GM12878 (cell line): ENCODE measurements around the gene REEP3. TPM values are rescaled to one million over a fixed set of nuclear protein-coding genes. Genes with fewer than 3 reads are reported as not detected.

Experiments used
- ATAC-seq: fragments of 200-7000 bp; cut with Tn5 transposase; 3 replicates; pipeline ENCODE4 v1.9.1; 2020; ENCODE audit warnings: mild to moderate bottlenecking, moderate library complexity
- BruUV-seq: library from RNA; stranded (reverse); fragments of 400-500 nt; replicated peaks from 2 replicates; lab custom pipeline; 2021; lab: Mats Ljungman, UMichigan
- CTCF ChIA-PET: fragments of 300-600 bp; sonication (Branson Sonifier 250); formaldehyde crosslinking; extraction: SDS; loops from one replicate; lab custom pipeline; 2021; ENCODE audit warnings: inconsistent platforms; lab: Yijun Ruan, JAX
- POLR2A ChIA-PET: fragments of 350-600 bp; formaldehyde crosslinking; extraction: SDS; loops from one replicate; lab custom pipeline; 2021; ENCODE audit warnings: inconsistent platforms; lab: Charles Lee
- RAD21 ChIA-PET: fragments of 300-600 bp; sonication (Branson Sonifier 250); formaldehyde crosslinking; loops from one replicate; lab custom pipeline; 2023; ENCODE audit warnings: antibody characterized with exemption; ENCODE audit not compliant: unreplicated experiment; lab: Charles Lee
- SMC1A ChIA-PET: fragments of 300-600 bp; sonication (Branson Sonifier 250); formaldehyde crosslinking; loops from one replicate; lab custom pipeline; 2023; ENCODE audit not compliant: unreplicated experiment, uncharacterized antibody; lab: Charles Lee
- DNase-seq: peaks from one replicate; pipeline ENCODE4 v3.0.0-alpha.2; 2011; ENCODE audit warnings: low read depth, low spot score
- FAIRE-seq: peaks from 3 replicates; lab custom pipeline; 2011; peaks lifted over from hg19 to GRCh38; lab: Jason Lieb, UNC
- H2AFZ ChIP-seq: 2 replicates; pipeline ENCODE4 v1.6.0; 2011; ENCODE audit warnings: low read depth, low read length, control low read depth; ENCODE audit not compliant: control insufficient read depth
- H3K27ac ChIP-seq: 2 replicates; pipeline ENCODE4 v1.5.1; 2011; ENCODE audit warnings: control low read depth; ENCODE audit not compliant: control insufficient read depth, insufficient read depth
- H3K27me3 ChIP-seq, 2 experiments: replicated peaks in 1 of 2; 2 replicates each; pipeline versions ENCODE4 v1.6.0 to v1.6.1; 2011; ENCODE audit warnings: low read length in 1 of 2; ENCODE audit not compliant: control insufficient read depth in 2 of 2, insufficient read depth in 2 of 2
- H3K36me3 ChIP-seq, 2 experiments: 2 replicates each; pipeline ENCODE4 v1.5.1; 2011; ENCODE audit warnings: low read length in 1 of 2; ENCODE audit not compliant: control insufficient read depth in 2 of 2, insufficient read depth in 2 of 2
- H3K4me1 ChIP-seq: 2 replicates; pipeline ENCODE4 v1.6.1; 2011; ENCODE audit warnings: mild to moderate bottlenecking, low read length, moderate library complexity, mixed read lengths; ENCODE audit not compliant: control insufficient read depth, insufficient read depth
- H3K4me2 ChIP-seq: 2 replicates; pipeline ENCODE4 v1.6.0; 2011; ENCODE audit warnings: control low read depth; ENCODE audit not compliant: control insufficient read depth, insufficient read depth
- H3K4me3 ChIP-seq: fragments of 200-600 bp; sonication (generic); 2 replicates; pipeline ENCODE4 v1.5.1; 2016
- H3K79me2 ChIP-seq: 2 replicates; pipeline ENCODE4 v1.6.0; 2011; ENCODE audit warnings: low read length; ENCODE audit not compliant: control insufficient read depth, insufficient read depth
- H3K9ac ChIP-seq: 2 replicates; pipeline ENCODE4 v1.8.0; 2011; ENCODE audit warnings: low read length, control low read depth, mixed read lengths; ENCODE audit not compliant: control insufficient read depth, insufficient read depth
- H3K9me3 ChIP-seq: replicated peaks from 3 replicates; pipeline ENCODE4 v1.5.1; 2011; ENCODE audit warnings: mild to moderate bottlenecking, low read length; ENCODE audit not compliant: control insufficient read depth, insufficient read depth
- H4K20me1 ChIP-seq: 2 replicates; pipeline ENCODE4 v1.6.0; 2011; ENCODE audit not compliant: control insufficient read depth, insufficient read depth
- BHLHE40 ChIP-seq, 2 experiments: fragments of 450-650 bp in 1 of 2; IDR thresholded peaks; 2 replicates each; pipeline ENCODE4 v1.6.1; 2011 to 2017; ENCODE audit warnings: low read depth in 2 of 2, borderline replicate concordance in 1 of 2, improper control_type of control experiment in 1 of 2, low read length in 1 of 2, mild to moderate bottlenecking in 1 of 2
- GABPA ChIP-seq: IDR thresholded peaks from 2 replicates; pipeline ENCODE4 v1.6.1; 2014; ENCODE audit warnings: antibody characterized with exemption, low read depth, mild to moderate bottlenecking, inconsistent platforms
- IRF5 ChIP-seq: fragments of 450-650 bp; IDR thresholded peaks from 2 replicates; pipeline ENCODE4 v1.6.1; 2017; ENCODE audit warnings: borderline replicate concordance
- NR2C1 ChIP-seq: fragments of 450-650 bp; IDR thresholded peaks from 2 replicates; pipeline ENCODE4 v1.6.1; 2017; ENCODE audit warnings: antibody characterized with exemption, mild to moderate bottlenecking, moderate library complexity
- RUNX3 ChIP-seq: IDR thresholded peaks from 2 replicates; pipeline ENCODE4 v1.6.1; 2012; ENCODE audit warnings: low read length, inconsistent platforms
- SP1 ChIP-seq: IDR thresholded peaks from one replicate; pipeline ENCODE4 v1.6.1; 2011; ENCODE audit warnings: low read depth, low read length
- SPI1 ChIP-seq: IDR thresholded peaks from 2 replicates; pipeline ENCODE4 v1.6.1; 2011; ENCODE audit warnings: low read depth, mild to moderate bottlenecking, low read length, moderate library complexity, borderline replicate concordance; ENCODE audit not compliant: insufficient read depth
- WGBS: methylation state at CpG from one replicate; pipeline ENCODE4 v1.1.6; 2016; ENCODE audit warnings: low lambda C conversion rate; ENCODE audit not compliant: insufficient replicate concordance, insufficient coverage; ENCODE audit errors: missing lambda C conversion rate; 5-methylcytosine and 5-hydroxymethylcytosine counted together
- in situ Hi-C: fragments of 300-500 bp; cut with MboI; formaldehyde crosslinking; loops from 9 replicates; pipeline ENCODE4 v1.14.3; 2018; ENCODE audit warnings: mixed read lengths
- intact Hi-C: fragments of 100-400 bp; cut with micrococcal nuclease; formaldehyde crosslinking; loops from one replicate; pipeline ENCODE4 v1.14.2; 2022; ENCODE audit not compliant: unreplicated experiment
- polyA plus RNA-seq, 11 experiments: library from polyadenylated mRNA; depleted of rRNA in 4 of 11; unstranded in 6 of 11; stranded (reverse) in 5 of 11; fragments of >200 nt; fragmentation: Nextera tagmentation in 4 of 11; fragmentation: Illumina TruSeq in 1 of 11; extraction: Ambion mirVana in 4 of 11; extraction: Trizol in 1 of 11; gene quantifications; 1 replicate in 1 of 11; 2 replicates in 10 of 11; pipeline versions ENCODE4 v1.2.1 to v1.2.3, GENCODE V29; 2011 to 2016; ENCODE audit warnings: inconsistent platforms in 2 of 11, missing spikeins in 2 of 11, low read depth in 1 of 11
- total RNA-seq, 4 experiments: library from RNA; depleted of rRNA in 3 of 4; stranded (reverse); fragments of >200 nt in 3 of 4; fragmentation: Illumina TruSeq in 1 of 4; extraction: Trizol in 1 of 4; gene quantifications; 2 replicates each; pipeline versions ENCODE4 v1.2.1 to v1.2.3, GENCODE V29; 2013 to 2021
- TF ChIP-seq, protein P1 (sequence below): fragments of 150-350 bp; IDR thresholded peaks from 2 replicates; pipeline ENCODE4 v1.6.1; 2014; ENCODE audit warnings: mild to moderate bottlenecking, low read depth, low read length

Gene REEP3
- total and polyA plus RNA-seq, 10 of the 15 experiments (the other 5 are each of a cell fraction or from before 2014, with no cell fraction given) = 4.9 to 25.9 (median 16.2) TPM

- WGBS = 50% methylated on average over 1 of the region's 1 CpG
- no peaks in the 10 kb centered on the region; a peak in 1 of 4 replicates for H3K36me3 ChIP-seq
- H4K20me1 ChIP-seq = no peaks in the 10 kb centered on the region
- H3K4me3 ChIP-seq = no peak overlapping the region
- SMC1A ChIA-PET = interaction anchor here (0.6 to 1.8 kb wide), 5 partner anchors 10 to 235 kb away, joined by 3 to 9 read pairs (median 3); no protein-coding TSS in a partner anchor
- RAD21 ChIA-PET = no interaction called here
- POLR2A ChIA-PET = interaction anchor here (0.9 kb wide), 1 partner anchor 18 kb away, joined by 3 read pairs; no protein-coding TSS in a partner anchor
- H2AFZ ChIP-seq = no peak overlapping the region
- H3K9ac ChIP-seq = no peak overlapping the region
- TF ChIP-seq, protein P1, sequence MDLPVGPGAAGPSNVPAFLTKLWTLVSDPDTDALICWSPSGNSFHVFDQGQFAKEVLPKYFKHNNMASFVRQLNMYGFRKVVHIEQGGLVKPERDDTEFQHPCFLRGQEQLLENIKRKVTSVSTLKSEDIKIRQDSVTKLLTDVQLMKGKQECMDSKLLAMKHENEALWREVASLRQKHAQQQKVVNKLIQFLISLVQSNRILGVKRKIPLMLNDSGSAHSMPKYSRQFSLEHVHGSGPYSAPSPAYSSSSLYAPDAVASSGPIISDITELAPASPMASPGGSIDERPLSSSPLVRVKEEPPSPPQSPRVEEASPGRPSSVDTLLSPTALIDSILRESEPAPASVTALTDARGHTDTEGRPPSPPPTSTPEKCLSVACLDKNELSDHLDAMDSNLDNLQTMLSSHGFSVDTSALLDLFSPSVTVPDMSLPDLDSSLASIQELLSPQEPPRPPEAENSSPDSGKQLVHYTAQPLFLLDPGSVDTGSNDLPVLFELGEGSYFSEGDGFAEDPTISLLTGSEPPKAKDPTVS = no peak
- TF ChIP-seq SPI1 = peak; percentile 66; the same call in 1 of the 2 replicates
- 0 out of 2 replicates have a peak, but pooled peaks have one; percentile 19 for TF ChIP-seq RUNX3
- H3K9me3 ChIP-seq = no peaks in the 10 kb centered on the region; the same call in 2 of the 3 replicates
- peaks cover 21% of the 10 kb centered on the region for H3K79me2 ChIP-seq
- H3K27ac ChIP-seq = no peak overlapping the region
- H3K4me2 ChIP-seq = no peak overlapping the region
- DNase-seq (no peak), FAIRE-seq (peak; percentile 38), ATAC-seq (peak; percentile 79)
- H3K4me1 ChIP-seq = no peaks in the 10 kb centered on the region; the same call in 1 of the 2 replicates
- no TSS peak for BruUV-seq
- CTCF ChIA-PET = interaction anchor here (1.5 to 1.6 kb wide), 2 partner anchors 8 to 18 kb away, joined by 3 to 5 read pairs; no protein-coding TSS in a partner anchor
- intact Hi-C loops = no loop called here
- no peaks in the 10 kb centered on the region for H3K27me3 ChIP-seq
- in situ Hi-C loops = no loop called here
These were observed 23.9 kb upstream of the REEP3 start for GRCh38 chr10:63497321-63497720.

- H4K20me1 ChIP-seq = no peaks in the 10 kb centered on the region
- FAIRE-seq = no peak
- no peak overlapping the region for H3K4me3 ChIP-seq
- peaks cover 24% of the 10 kb centered on the region for H3K79me2 ChIP-seq
- no peaks in the 10 kb centered on the region; the same call in 2 of the 3 replicates for H3K9me3 ChIP-seq
- ChIA-PET SMC1A (interaction anchor here (0.9 to 1.8 kb wide), 5 partner anchors 9 to 32 kb away, joined by 3 to 9 read pairs (median 3); no protein-coding TSS in a partner anchor), POLR2A (interaction anchor here (0.6 to 1.0 kb wide), 2 partner anchors 24 to 94 kb away, joined by 4 read pairs; no protein-coding TSS in a partner anchor), CTCF (interaction anchor here (0.9 to 1.6 kb wide), 3 partner anchors 17 to 332 kb away, joined by 3 to 5 read pairs (median 4); no protein-coding TSS in a partner anchor), RAD21 (no interaction called here)
- H3K9ac ChIP-seq = no peak overlapping the region
- DNase-seq = no peak
- intact Hi-C loops (no loop called here), in situ Hi-C loops (no loop called here)
- no peak for ATAC-seq
- no peaks in the 10 kb centered on the region; a peak in 1 of 4 replicates for H3K36me3 ChIP-seq
- no peaks in the 10 kb centered on the region for H3K27me3 ChIP-seq
- no peak overlapping the region for H2AFZ ChIP-seq
- no TSS peak for BruUV-seq
- WGBS = 92% methylated on average over 1 of the region's 1 CpG
- no peak overlapping the region for H3K27ac ChIP-seq
- H3K4me2 ChIP-seq = no peak overlapping the region
- no peaks in the 10 kb centered on the region; the same call in 1 of the 2 replicates for H3K4me1 ChIP-seq
- TF ChIP-seq NR2C1 = no peak
- no peak for TF ChIP-seq GABPA
- TF ChIP-seq SP1 = no peak
- TF ChIP-seq IRF5 = no peak
- no peak for TF ChIP-seq BHLHE40 (IDR thresholded peaks at IDR 0.05; ENCODE audit: borderline replicate concordance in 1 of 2, low read depth in 2 of 2, low read length in 1 of 2)
These were observed 22.5 kb upstream of the REEP3 start for GRCh38 chr10:63498665-63499064.
